Activated CD4-positive, alpha-beta T cell treated with anti-CD3 and anti-CD28 coated beads for 24 hours (primary cell): ENCODE results near the gene WDSUB1.

Experiments
- DNase-seq, 2 donors: peaks; one replicate each; pipeline ENCODE4 v3.0.0-alpha.2; 2020; ENCODE audit warnings: low read depth in 2 of 2

The WDSUB1 gene

GRCh38 chr2:159265171-159265576 is 21.3 kb downstream of the WDSUB1 start:
- no peak for DNase-seq

GRCh38 chr2:159262904-159263303 is 23.6 kb downstream of the WDSUB1 start:
- DNase-seq = no peak

GRCh38 chr2:159262226-159262625 is 24.3 kb downstream of the WDSUB1 start:
- DNase-seq = no peak

GRCh38 chr2:159256159-159256558 is 30.3 kb downstream of the WDSUB1 start:
- DNase-seq = no peak

- DNase-seq = no peak
These were observed 33.6 kb downstream of the WDSUB1 start for GRCh38 chr2:159252905-159253304.

GRCh38 chr2:159251296-159252173 is 35.0 kb downstream of the WDSUB1 start:
- DNase-seq = no peak

GRCh38 chr2:159249990-159250715 is 36.4 kb downstream of the WDSUB1 start:
- DNase-seq = no peak

GRCh38 chr2:159246325-159246988 is 40.0 kb downstream of the WDSUB1 start:
- no peak for DNase-seq

- DNase-seq = no peak
These were observed 43.0 kb downstream of the WDSUB1 start for GRCh38 chr2:159243529-159243928.

- no peak for DNase-seq
These were observed 51.6 kb downstream of the WDSUB1 start for GRCh38 chr2:159234868-159235267.

GRCh38 chr2:159232456-159233170 is 53.9 kb downstream of the WDSUB1 start:
- no peak for DNase-seq

- no peak for DNase-seq
These were observed 56.2 kb downstream of the WDSUB1 start for GRCh38 chr2:159230145-159230877.

GRCh38 chr2:159229476-159230144 is 56.9 kb downstream of the WDSUB1 start:
- DNase-seq = no peak

GRCh38 chr2:159228081-159228581 is 58.4 kb downstream of the WDSUB1 start:
- DNase-seq = no peak

GRCh38 chr2:159227467-159227866 is 59.0 kb downstream of the WDSUB1 start:
- no peak for DNase-seq

- no peak for DNase-seq
These were observed 59.7 kb downstream of the WDSUB1 start for GRCh38 chr2:159226608-159227385.

- no peak for DNase-seq
These were observed 60.4 kb downstream of the WDSUB1 start for GRCh38 chr2:159226059-159226461.

- no peak for DNase-seq
These were observed 61.2 kb downstream of the WDSUB1 start for GRCh38 chr2:159225025-159226016.
